K562 (cell line): ENCODE measurements around the gene LHPP.

Experiments used
- ADNP ChIP-seq: fragments of 200-800 bp; sonication (Bioruptor generic); IDR thresholded peaks from 2 replicates; pipeline ENCODE4 v1.6.1; 2016; ENCODE audit warnings: missing genetic modification characterization, missing compliant biosample characterization
- AFF4 ChIP-seq: sonication (generic); formaldehyde crosslinking; IDR thresholded peaks from 2 replicates; pipeline ENCODE4 v1.8.0; 2023; ENCODE audit warnings: mild to moderate bottlenecking, missing genetic modification reagents
- CTCF ChIP-seq, 3 experiments: IDR thresholded peaks in 2 of 3; conservative IDR thresholded peaks in 1 of 3; 2 replicates each; pipeline ENCODE4 v1.5.1; 2011 to 2012; ENCODE audit warnings: low read length in 3 of 3, mild to moderate bottlenecking in 3 of 3, control low read depth in 2 of 3, improper control_type of control experiment in 1 of 3, inconsistent platforms in 1 of 3, low read depth in 1 of 3, mixed read lengths in 1 of 3, moderate library complexity in 1 of 3; ENCODE audit not compliant: insufficient read depth in 2 of 3
- EGR1 ChIP-seq: fragments of 450-650 bp; conservative IDR thresholded peaks from 2 replicates; pipeline ENCODE4 v1.6.1; 2017; ENCODE audit warnings: mild to moderate bottlenecking
- ERF ChIP-seq: fragments of 450-650 bp; formaldehyde crosslinking; IDR thresholded peaks from 2 replicates; pipeline ENCODE4 v1.4.0; 2020; ENCODE audit warnings: mild to moderate bottlenecking, mixed read lengths
- HMBOX1 ChIP-seq: sonication (generic); IDR thresholded peaks from 2 replicates; pipeline ENCODE4 v1.6.1; 2016
- MED1 ChIP-seq: sonication (generic); formaldehyde crosslinking; IDR thresholded peaks from 2 replicates; pipeline ENCODE4 v1.8.1; 2023; ENCODE audit warnings: missing genetic modification reagents, borderline replicate concordance
- MNT ChIP-seq, 2 experiments: fragments of 450-650 bp; conservative IDR thresholded peaks; 2 replicates each; pipeline ENCODE4 v1.6.1; 2017; ENCODE audit warnings: mild to moderate bottlenecking in 2 of 2, moderate library complexity in 2 of 2
- TARDBP ChIP-seq: fragments of 450-650 bp; IDR thresholded peaks from 2 replicates; pipeline ENCODE4 v1.6.1; 2016
- TBP ChIP-seq: optimal IDR thresholded peaks from 2 replicates; pipeline ENCODE3; 2011; ENCODE audit warnings: low read depth, low read length, improper control_type of control experiment
- ZFP30 ChIP-seq: fragments of 250-450 bp; sonication (Bioruptor Pico); IDR thresholded peaks from 2 replicates; pipeline ENCODE4 v1.8.0; 2022; ENCODE audit warnings: moderate library complexity, mild to moderate bottlenecking, inconsistent platforms, borderline replicate concordance

GRCh38 chr10:124572751-124573150 is 111.1 kb downstream of the LHPP start:
- TF ChIP-seq MED1 (CRISPR knock-in tag) (no peak), MNT (conservative IDR thresholded peaks at IDR 0.05) (no peak), ERF (CRISPR knock-in tag) (no peak), TBP (no peak), TARDBP (no peak), EGR1 (peak; percentile 66), HMBOX1 (no peak), ZFP30 (CRISPR knock-in tag) (no peak), ADNP (tag) (no peak), CTCF (IDR thresholded peaks at IDR 0.05 in 2 of 3, conservative IDR thresholded peaks at IDR 0.05 in 1 of 3; ENCODE audit: insufficient read depth in 2 of 3, low read depth in 1 of 3, low read length in 3 of 3) (no peak), AFF4 (CRISPR knock-in tag) (no peak)
